CD4-positive, alpha-beta T cell (primary cell): ENCODE data around the gene FYN. TPM values are rescaled to one million over a fixed set of nuclear protein-coding genes. Genes with fewer than 3 reads are reported as not detected.

ENCODE experiments used
- ATAC-seq: fragments of 200-7000 bp; cut with Tn5 transposase; one replicate; pipeline ENCODE4 v1.10.0; 2022; ENCODE audit warnings: mild to moderate bottlenecking; ENCODE audit not compliant: poor library complexity
- CTCF ChIA-PET: fragments of 350-600 bp; sonication (Branson Sonifier 250); formaldehyde crosslinking; loops from one replicate; lab custom pipeline; 2021; ENCODE audit warnings: antibody characterized with exemption, inconsistent platforms; lab: Charles Lee
- POLR2A ChIA-PET: fragments of 350-600 bp; sonication (Branson Sonifier 250); formaldehyde crosslinking; loops from one replicate; lab custom pipeline; 2021; ENCODE audit warnings: antibody characterized with exemption, inconsistent platforms; lab: Charles Lee
- DNase-seq, 14 experiments: peaks; one replicate each; pipeline ENCODE4 v3.0.0-alpha.2; 2013 to 2020; ENCODE audit warnings: mixed read lengths in 2 of 14
- H3K27ac ChIP-seq, 2 donors: one replicate each; pipeline versions ENCODE4 v1.5.1 to v1.7.0; 2013; ENCODE audit warnings: low read length in 2 of 2, low read depth in 1 of 2, mild to moderate bottlenecking in 1 of 2
- H3K27me3 ChIP-seq, 2 experiments: 1 replicate in 1 of 2; 2 replicates in 1 of 2; pipeline versions ENCODE4 v1.6.1 to v1.7.0; 2013; ENCODE audit warnings: low read length in 2 of 2, control low read depth in 1 of 2, mild to moderate bottlenecking in 1 of 2, moderate library complexity in 1 of 2; ENCODE audit not compliant: insufficient read depth in 2 of 2, control insufficient read depth in 1 of 2
- H3K36me3 ChIP-seq: one replicate; pipeline ENCODE4 v1.6.1; 2013; ENCODE audit warnings: low read length, control low read depth; ENCODE audit not compliant: insufficient read depth
- H3K4me1 ChIP-seq: one replicate; pipeline ENCODE4 v1.6.1; 2013; ENCODE audit warnings: low read length, control low read depth; ENCODE audit not compliant: insufficient read depth
- H3K4me3 ChIP-seq: one replicate; pipeline ENCODE4 v1.5.1; 2013; ENCODE audit warnings: mild to moderate bottlenecking, low read length, moderate library complexity
- H3K9me3 ChIP-seq, 2 experiments: 1 replicate in 1 of 2; 2 replicates in 1 of 2; pipeline versions ENCODE4 v1.6.1 to v1.7.0; 2013; ENCODE audit warnings: low read length in 2 of 2, mild to moderate bottlenecking in 2 of 2, control low read depth in 1 of 2, moderate library complexity in 1 of 2; ENCODE audit not compliant: control insufficient read depth in 1 of 2, insufficient read depth in 1 of 2
- H3K27ac Mint-ChIP-seq: one replicate; pipeline ENCODE4 v1.8.0; 2020; ENCODE audit warnings: mixed read lengths
- H3K27me3 Mint-ChIP-seq: one replicate; pipeline ENCODE4 v1.8.0; 2021; ENCODE audit warnings: mixed read lengths
- H3K36me3 Mint-ChIP-seq: one replicate; pipeline ENCODE4 v1.8.0; 2021; ENCODE audit warnings: low read depth, mixed read lengths
- H3K4me1 Mint-ChIP-seq: one replicate; pipeline ENCODE4 v1.8.0; 2021; ENCODE audit warnings: low read depth, mixed read lengths
- H3K4me3 Mint-ChIP-seq: one replicate; pipeline ENCODE4 v1.8.0; 2020; ENCODE audit warnings: mild to moderate bottlenecking, mixed read lengths
- H3K9me3 Mint-ChIP-seq: one replicate; pipeline ENCODE4 v1.8.0; 2020; ENCODE audit warnings: mixed read lengths
- CTCF ChIP-seq: fragments of 200-600 bp; IDR thresholded peaks from one replicate; pipeline ENCODE4 v1.8.0; 2022; ENCODE audit warnings: antibody characterized with exemption, mild to moderate bottlenecking
- intact Hi-C, 2 experiments: fragments of 100-400 bp; cut with DNase I in 1 of 2; cut with micrococcal nuclease in 1 of 2; formaldehyde crosslinking; loops; one replicate each; pipeline versions ENCODE4 v1.15.1 to v1.9.0; 2023 to 2025; cut with DNase I, micrococcal nuclease
- total RNA-seq, 174 experiments: library from RNA in 2 of 174; stranded (reverse) in 2 of 174; gene quantifications; one replicate each; pipeline ENCODE4 v1.2.3 and lab custom pipeline; 2021 to 2026

The FYN gene
- total RNA-seq, 2 experiments from 2014 or later = 419 TPM

GRCh38 chr6:111823012-111823411 is 50.2 kb downstream of the FYN start:
- intact Hi-C loops = no loop called here
- DNase-seq (no peak), ATAC-seq (no peak)
- POLR2A ChIA-PET = interaction anchor here (1.5 to 5.2 kb wide), 5 partner anchors 9 to 24 kb away, joined by 3 to 17 read pairs (median 5); no protein-coding TSS in a partner anchor
- Histone ChIP-seq H3K27ac (peak overlapping the region in 1 of 2 donors; percentile 18), H3K36me3 (peaks cover 23% of the 10 kb centered on the region), H3K9me3 (no peaks in the 10 kb centered on the region), H3K27me3 (no peaks in the 10 kb centered on the region), H3K4me3 (no peak overlapping the region), H3K4me1 (peaks cover 54% of the 10 kb centered on the region)
- Mint-ChIP-seq H3K36me3 (peaks cover 62% of the 10 kb centered on the region), H3K27me3 (no peaks in the 10 kb centered on the region), H3K9me3 (no peaks in the 10 kb centered on the region), H3K27ac (peak overlapping the region; percentile 58), H3K4me3 (peak overlapping the region; percentile 27), H3K4me1 (peaks cover 79% of the 10 kb centered on the region)
- TF ChIP-seq CTCF = no peak
- CTCF ChIA-PET = interaction anchor here (1.1 to 3.1 kb wide), 3 partner anchors 9 to 220 kb away, joined by 3 to 11 read pairs (median 6); no protein-coding TSS in a partner anchor

- H3K27ac ChIP-seq = no peak overlapping the region
- POLR2A ChIA-PET = interaction anchor here (0.9 to 2.5 kb wide), 4 partner anchors 8 to 37 kb away, joined by 3 to 15 read pairs (median 5); no protein-coding TSS in a partner anchor
- no peak for TF ChIP-seq CTCF
- no peaks in the 10 kb centered on the region for H3K9me3 ChIP-seq
- ATAC-seq (no peak), DNase-seq (no peak)
- peak overlapping the region; percentile 72 for H3K27ac Mint-ChIP-seq
- no peaks in the 10 kb centered on the region for H3K27me3 ChIP-seq
- peaks cover 56% of the 10 kb centered on the region for H3K36me3 Mint-ChIP-seq
- H3K4me1 Mint-ChIP-seq = peaks cover 77% of the 10 kb centered on the region
- CTCF ChIA-PET = interaction anchor here (1.1 to 1.6 kb wide), 4 partner anchors 24 to 54 kb away, joined by 3 to 5 read pairs (median 4); partner anchors contain the start of gene FYN
- H3K4me1 ChIP-seq = peaks cover 37% of the 10 kb centered on the region
- no peaks in the 10 kb centered on the region for H3K9me3 Mint-ChIP-seq
- H3K36me3 ChIP-seq = peaks cover 11% of the 10 kb centered on the region
- peak overlapping the region; percentile 5 for H3K4me3 Mint-ChIP-seq
- intact Hi-C loops = loop anchor here in 1 of 2 experiments (2.0 kb wide), 1 partner anchor 13 kb away; no protein-coding TSS in a partner anchor
- no peak overlapping the region for H3K4me3 ChIP-seq
- no peaks in the 10 kb centered on the region for H3K27me3 Mint-ChIP-seq
These were observed 53.8 kb downstream of the FYN start for GRCh38 chr6:111819458-111819857.

GRCh38 chr6:111818539-111819226 is 54.6 kb downstream of the FYN start:
- CTCF ChIA-PET = interaction anchor here (0.5 to 1.1 kb wide), 2 partner anchors 25 to 33 kb away, joined by 3 to 4 read pairs; no protein-coding TSS in a partner anchor
- H3K27me3 Mint-ChIP-seq = no peaks in the 10 kb centered on the region

More at GRCh38 chr6:111818539-111819226, 54.6 kb downstream of the FYN start:
- peaks cover 12% of the 10 kb centered on the region for H3K36me3 ChIP-seq
- H3K4me3 Mint-ChIP-seq = peak overlapping the region; percentile 40
- H3K36me3 Mint-ChIP-seq = peaks cover 54% of the 10 kb centered on the region
- H3K4me1 ChIP-seq = peaks cover 33% of the 10 kb centered on the region
- no peak for TF ChIP-seq CTCF
- no peaks in the 10 kb centered on the region for H3K9me3 ChIP-seq
- DNase-seq (peak in 3 of 14 experiments; percentile 32 to 48 (median 36)), ATAC-seq (peak; percentile 69)
- peak overlapping the region in 1 of 2 donors; percentile 19 for H3K27ac ChIP-seq
- intact Hi-C loops = loop anchor here in 1 of 2 experiments (2.0 kb wide), 1 partner anchor 14 kb away; no protein-coding TSS in a partner anchor
- H3K27ac Mint-ChIP-seq = peak overlapping the region; percentile 72
- POLR2A ChIA-PET = interaction anchor here (0.9 to 2.5 kb wide), 9 partner anchors 9 to 51 kb away, joined by 3 to 15 read pairs (median 3); no protein-coding TSS in a partner anchor
- H3K4me1 Mint-ChIP-seq = peaks cover 75% of the 10 kb centered on the region
- H3K27me3 ChIP-seq = no peaks in the 10 kb centered on the region
- no peaks in the 10 kb centered on the region for H3K9me3 Mint-ChIP-seq
- H3K4me3 ChIP-seq = no peak overlapping the region
